K562 (cell line): ENCODE measurements around the gene VPREB1. TPM values are rescaled to one million over a fixed set of nuclear protein-coding genes. Genes with fewer than 3 reads are reported as not detected.

Source experiments
- ATAC-seq: fragments of 200-7000 bp; cut with Tn5 transposase; 3 replicates; pipeline ENCODE4 v1.9.1; 2020; ENCODE audit warnings: moderate library complexity
- BruUV-seq: library from RNA; stranded (reverse); fragments of 400-500 nt; replicated peaks from 2 replicates; lab custom pipeline; 2021; lab: Mats Ljungman, UMichigan
- CTCF ChIA-PET: fragments of 300-600 bp; formaldehyde crosslinking; extraction: SDS; loops from one replicate; lab custom pipeline; 2021; ENCODE audit warnings: low intra/inter-chr PET ratio; lab: Yijun Ruan, JAX
- POLR2A ChIA-PET: fragments of 300-600, 350-650 bp; sonication (Branson Sonifier 250); formaldehyde crosslinking; extraction: SDS; loops from one replicate; lab custom pipeline; 2021; ENCODE audit warnings: antibody characterized with exemption, inconsistent platforms; lab: Yijun Ruan, JAX
- DNase-seq, 4 experiments: peaks; one replicate each; pipeline versions ENCODE4 v3.0.0 to v3.0.0-alpha.2; 2011 to 2018; ENCODE audit warnings: low spot score in 3 of 4, mixed read lengths in 3 of 4; ENCODE audit errors: extremely low read depth in 1 of 4
- FAIRE-seq: peaks from 2 replicates; lab custom pipeline; 2011; peaks lifted over from hg19 to GRCh38; lab: Jason Lieb, UNC
- H2AFZ ChIP-seq: 2 replicates; pipeline ENCODE4 v1.6.0; 2011; ENCODE audit warnings: low read depth, low read length, control low read depth, inconsistent platforms
- H3K27ac ChIP-seq: fragments of 200-600 bp; 3 replicates; pipeline ENCODE4 v1.8.0; 2011; ENCODE audit warnings: low read depth, mild to moderate bottlenecking, control low read depth, inconsistent platforms, low read length, moderate library complexity, mixed read lengths; ENCODE audit errors: extremely low read depth
- H3K27me3 ChIP-seq, 2 experiments: fragments of 300-600 bp in 1 of 2; 2 replicates in 1 of 2; 3 replicates in 1 of 2; pipeline versions ENCODE4 v1.6.0 to v1.8.0; 2011; ENCODE audit warnings: inconsistent platforms in 2 of 2, low read length in 2 of 2, mild to moderate bottlenecking in 1 of 2, mixed read lengths in 1 of 2, moderate library complexity in 1 of 2; ENCODE audit not compliant: control insufficient read depth in 2 of 2, insufficient read depth in 2 of 2
- H3K36me3 ChIP-seq: fragments of 300-600 bp; 3 replicates; pipeline ENCODE4 v1.8.0; 2011; ENCODE audit warnings: mild to moderate bottlenecking, low read length, inconsistent platforms; ENCODE audit not compliant: control insufficient read depth, insufficient read depth
- H3K4me1 ChIP-seq, 2 experiments: fragments of 200-600 bp in 1 of 2; replicated peaks in 1 of 2; 2 replicates in 1 of 2; 3 replicates in 1 of 2; pipeline versions ENCODE4 v1.5.1 to v1.8.0; 2011; ENCODE audit warnings: inconsistent platforms in 2 of 2, low read length in 2 of 2, mild to moderate bottlenecking in 1 of 2, mixed read lengths in 1 of 2, moderate library complexity in 1 of 2; ENCODE audit not compliant: control insufficient read depth in 2 of 2, insufficient read depth in 2 of 2
- H3K4me2 ChIP-seq: 2 replicates; pipeline ENCODE4 v1.6.1; 2011; ENCODE audit warnings: low read length, control low read depth, inconsistent platforms, mixed read lengths; ENCODE audit not compliant: insufficient read depth
- H3K4me3 ChIP-seq: fragments of 200-600 bp; sonication (generic), shearing (Covaris generic); 2 replicates; pipeline ENCODE4 v1.5.1; 2016; ENCODE audit warnings: control low read depth, inconsistent platforms
- H3K79me2 ChIP-seq: fragments of 200-600 bp; 3 replicates; pipeline ENCODE4 v1.8.0; 2011; ENCODE audit warnings: low read length, inconsistent platforms; ENCODE audit not compliant: control insufficient read depth, insufficient read depth
- H3K9ac ChIP-seq, 2 experiments: 2 replicates each; pipeline versions ENCODE4 v1.6.0 to v1.6.1; 2011; ENCODE audit warnings: low read depth in 2 of 2, low read length in 2 of 2, control low read depth in 1 of 2, inconsistent platforms in 1 of 2, mild to moderate bottlenecking in 1 of 2, mixed read lengths in 1 of 2; ENCODE audit not compliant: insufficient read depth in 1 of 2
- H3K9me1 ChIP-seq: one replicate; pipeline ENCODE4 v1.6.0; 2011; ENCODE audit warnings: inconsistent platforms, mild to moderate bottlenecking, low read length, moderate library complexity; ENCODE audit not compliant: control insufficient read depth, insufficient read depth
- H3K9me3 ChIP-seq: replicated peaks from 2 replicates; pipeline ENCODE4 v1.5.1; 2011; ENCODE audit warnings: low read depth, low read length, inconsistent platforms; ENCODE audit not compliant: control insufficient read depth, insufficient read depth
- H4K20me1 ChIP-seq: replicated peaks from 2 replicates; pipeline ENCODE4 v1.6.1; 2011; ENCODE audit warnings: low read length, inconsistent platforms, mixed read lengths; ENCODE audit not compliant: control insufficient read depth, insufficient read depth
- ATF1 ChIP-seq, 2 experiments: fragments of 450-650 bp in 1 of 2; IDR thresholded peaks; 2 replicates each; pipeline ENCODE4 v1.6.1; 2016; ENCODE audit warnings: missing compliant biosample characterization in 1 of 2, missing genetic modification characterization in 1 of 2
- CHD1 ChIP-seq: fragments of 200-600 bp; sonication (generic); IDR thresholded peaks from one replicate; pipeline ENCODE4 v1.6.1; 2012; ENCODE audit warnings: mild to moderate bottlenecking, moderate library complexity, low read length, inconsistent platforms
- DEAF1 ChIP-seq: fragments of 450-650 bp; formaldehyde crosslinking; IDR thresholded peaks from 2 replicates; pipeline ENCODE4 v1.4.0; 2020; ENCODE audit warnings: mild to moderate bottlenecking, moderate library complexity
- ELF4 ChIP-seq: fragments of 450-650 bp; formaldehyde crosslinking; IDR thresholded peaks from 2 replicates; pipeline ENCODE4 v1.4.0; 2022; ENCODE audit warnings: missing genetic modification characterization
- FOXA3 ChIP-seq, 2 experiments: fragments of 450-650 bp in 1 of 2; sonication (generic) in 1 of 2; formaldehyde crosslinking; IDR thresholded peaks in 1 of 2; conservative IDR thresholded peaks in 1 of 2; 2 replicates each; pipeline versions ENCODE4 v1.4.0 to v1.8.0; 2020 to 2022; ENCODE audit warnings: mild to moderate bottlenecking in 2 of 2, missing genetic modification reagents in 1 of 2
- KLF6 ChIP-seq: fragments of 250-450 bp; sonication (Bioruptor Pico); IDR thresholded peaks from 2 replicates; pipeline ENCODE4 v1.4.0; 2020; ENCODE audit warnings: mild to moderate bottlenecking, moderate library complexity, borderline replicate concordance
- NR4A1 ChIP-seq, 2 experiments: fragments of 250-450 bp in 1 of 2; fragments of 450-650 bp in 1 of 2; sonication (Bioruptor Pico) in 1 of 2; IDR thresholded peaks; 2 replicates each; pipeline versions ENCODE4 v1.4.0 to v1.6.1; 2016 to 2020; ENCODE audit warnings: mild to moderate bottlenecking in 2 of 2, missing compliant biosample characterization in 1 of 2, missing genetic modification characterization in 1 of 2, moderate library complexity in 1 of 2
- TAF1 ChIP-seq: IDR thresholded peaks from 2 replicates; pipeline ENCODE4 v1.6.1; 2011; ENCODE audit warnings: mild to moderate bottlenecking, low read length, moderate library complexity; ENCODE audit not compliant: insufficient read depth, control insufficient read depth, severe bottlenecking; ENCODE audit errors: extremely low read depth
- TEAD4 ChIP-seq, 2 experiments: sonication (generic) in 1 of 2; formaldehyde crosslinking in 1 of 2; IDR thresholded peaks; 2 replicates each; pipeline versions ENCODE4 v1.6.1 to v1.8.0; 2012 to 2022; ENCODE audit warnings: borderline replicate concordance in 1 of 2, inconsistent platforms in 1 of 2, low read length in 1 of 2, mild to moderate bottlenecking in 1 of 2, missing genetic modification reagents in 1 of 2
- ZNF133 ChIP-seq: fragments of 250-450 bp; sonication (Bioruptor Pico); IDR thresholded peaks from 2 replicates; pipeline ENCODE4 v1.4.0; 2020; ENCODE audit warnings: mild to moderate bottlenecking
- ZNF165 ChIP-seq: fragments of 250-450 bp; sonication (Bioruptor Pico); IDR thresholded peaks from 2 replicates; pipeline ENCODE4 v1.4.0; 2020; ENCODE audit warnings: borderline replicate concordance
- ZNF57 ChIP-seq: fragments of 450-650 bp; formaldehyde crosslinking; IDR thresholded peaks from 2 replicates; pipeline ENCODE4 v1.4.0; 2020; ENCODE audit warnings: mild to moderate bottlenecking, moderate library complexity
- ZNF586 ChIP-seq: fragments of 450-650 bp; formaldehyde crosslinking; conservative IDR thresholded peaks from 2 replicates; pipeline ENCODE4 v1.4.0; 2020; ENCODE audit warnings: mild to moderate bottlenecking, moderate library complexity
- WGBS: fragments of 100-300 bp; shearing (Covaris generic); methylation state at CpG from one replicate; pipeline ENCODE4 v1.1.6; 2016; ENCODE audit warnings: low coverage, mixed read lengths; ENCODE audit not compliant: insufficient coverage; ENCODE audit errors: missing lambda C conversion rate; 5-methylcytosine and 5-hydroxymethylcytosine counted together
- in situ Hi-C: fragments of 300-500 bp; cut with MboI; formaldehyde crosslinking; loops from 4 replicates; pipeline ENCODE4 v1.15.0; 2018; ENCODE audit warnings: inconsistent platforms, mixed read lengths
- intact Hi-C: fragments of 100-400 bp; cut with micrococcal nuclease; formaldehyde crosslinking; loops from 2 replicates; pipeline ENCODE4 v1.14.2; 2022
- polyA plus RNA-seq, 8 experiments: library from polyadenylated mRNA; depleted of rRNA in 4 of 8; stranded (reverse) in 5 of 8; unstranded in 3 of 8; fragments of >200 nt; fragmentation: Nextera tagmentation in 2 of 8; fragmentation: Illumina TruSeq in 1 of 8; extraction: Ambion mirVana in 2 of 8; extraction: Trizol in 1 of 8; gene quantifications; 2 replicates each; pipeline versions ENCODE4 v1.2.1 to v1.2.3, GENCODE V29; 2011 to 2014; ENCODE audit warnings: inconsistent platforms in 1 of 8, missing spikeins in 1 of 8
- total RNA-seq, 7 experiments: library from RNA; depleted of rRNA in 6 of 7; stranded (reverse); fragments of >200 nt in 6 of 7; fragmentation: Illumina TruSeq in 2 of 7; extraction: Trizol in 2 of 7; gene quantifications; 2 replicates each; pipeline versions ENCODE4 v1.2.1 to v1.2.3, GENCODE V29; 2011 to 2021; ENCODE audit warnings: low replicate concordance in 1 of 7

The VPREB1 gene
- total and polyA plus RNA-seq, 9 of the 15 experiments (the other 6 are each of a cell fraction or from before 2014, with no cell fraction given) = not detected

- WGBS = under 1% methylated on average over 11 of the region's 11 CpGs
- no peak overlapping the region for H3K27ac ChIP-seq
- no TSS peak for BruUV-seq
- peaks cover 0 to 13% of the 10 kb centered on the region in 2 experiments; a peak in 2 of 5 replicates for H3K4me1 ChIP-seq
- peak; percentile 86 for FAIRE-seq
- ChIA-PET CTCF (interaction anchor here (0.7 to 2.2 kb wide), 14 partner anchors 16 to 683 kb away, joined by 3 to 8 read pairs (median 3); no protein-coding TSS in a partner anchor), POLR2A (interaction anchor here (0.5 to 6.5 kb wide), 22 partner anchors 8 to 1065 kb away, joined by 3 to 33 read pairs (median 3); partner anchors contain the start of gene TOP3B)
- H3K4me3 ChIP-seq = no peak overlapping the region
- intact Hi-C loops (loop anchor here (5.0 kb wide), 2 partner anchors 489 to 756 kb away; no protein-coding TSS in a partner anchor), in situ Hi-C loops (no loop called here)
- H3K9me3 ChIP-seq = no peaks in the 10 kb centered on the region
- H3K4me2 ChIP-seq = no peak overlapping the region
- H3K9ac ChIP-seq = peak overlapping the region in 1 of 2 experiments; percentile 4; a peak in 1 of 4 replicates
- peaks cover 6% of the 10 kb centered on the region for H3K9me1 ChIP-seq
- no peaks in the 10 kb centered on the region for H3K79me2 ChIP-seq
- DNase-seq = peak; percentile 90 to 95 (median 91)
- peaks cover 31% of the 10 kb centered on the region for H4K20me1 ChIP-seq
- no peaks in the 10 kb centered on the region for H3K36me3 ChIP-seq
- peaks cover 44 to 70% of the 10 kb centered on the region in 2 experiments for H3K27me3 ChIP-seq
- ATAC-seq = peak; percentile 87
- H2AFZ ChIP-seq = no peak overlapping the region
- TF ChIP-seq ZNF57 (peak; percentile 62; the same call in 1 of the 2 replicates), DEAF1 (CRISPR knock-in tag) (peak; percentile 39; the same call in 1 of the 2 replicates), CHD1 (peak; percentile 24), FOXA3 (CRISPR knock-in tag; conservative IDR thresholded peaks at IDR 0.05 in 1 of 2, IDR thresholded peaks at IDR 0.05 in 1 of 2) (no peak), ZNF165 (CRISPR knock-in tag) (peak; percentile 88), NR4A1 (CRISPR knock-in tag; IDR thresholded peaks at IDR 0.05) (peak; percentile 59; the same call in 1 of the 2 replicates), NR4A1 (tag; IDR thresholded peaks at IDR 0.05) (peak; percentile 16; the same call in 1 of the 2 replicates), ZNF586 (CRISPR knock-in tag) (0 out of 2 replicates have a peak, but pooled peaks have one; percentile 11), ZNF133 (CRISPR knock-in tag) (peak; percentile 67; the same call in 1 of the 2 replicates), TAF1 (no peak), TEAD4 (IDR thresholded peaks at IDR 0.05; ENCODE audit: low read length) (no peak), TEAD4 (CRISPR knock-in tag; IDR thresholded peaks at IDR 0.05; ENCODE audit: borderline replicate concordance) (0 out of 2 replicates have a peak, but pooled peaks have one; percentile 38), ELF4 (CRISPR knock-in tag) (peak; percentile 60; the same call in 1 of the 2 replicates), KLF6 (CRISPR knock-in tag) (no peak), ATF1 (CRISPR knock-in tag; IDR thresholded peaks at IDR 0.05) (no peak), ATF1 (tag; IDR thresholded peaks at IDR 0.05) (no peak)
These were observed 43.2 kb upstream of the VPREB1 start for GRCh38 chr22:22201185-22201929.
